BLaER1 treated with 17β-estradiol and CSF1 and Interleukin-3, amounts not matched to agents 10 nM and 100 nM (cell line): ENCODE measurements around the gene ZNF579.

ENCODE experiments used
- H3K27ac ChIP-seq, 11 experiments: shearing (Covaris generic); formaldehyde crosslinking; 2 replicates each; pipeline ENCODE4 v1.8.1; 2022
- H3K27me3 ChIP-seq, 11 experiments: shearing (Covaris generic); formaldehyde crosslinking; 2 replicates each; pipeline ENCODE4 v1.8.1; 2022
- H3K36me3 ChIP-seq, 11 experiments: shearing (Covaris generic); formaldehyde crosslinking; 2 replicates each; pipeline ENCODE4 v1.8.1; 2022
- H3K4me1 ChIP-seq, 10 experiments: shearing (Covaris generic); formaldehyde crosslinking; 2 replicates each; pipeline ENCODE4 v1.8.1; 2022
- H3K4me2 ChIP-seq, 11 experiments: shearing (Covaris generic); formaldehyde crosslinking; 2 replicates each; pipeline ENCODE4 v1.8.1; 2022
- H3K4me3 ChIP-seq, 10 experiments: shearing (Covaris generic); formaldehyde crosslinking; 2 replicates each; pipeline ENCODE4 v1.8.1; 2022
- H3K9ac ChIP-seq, 11 experiments: shearing (Covaris generic); formaldehyde crosslinking; 2 replicates each; pipeline ENCODE4 v1.8.1; 2022
- H3K9me3 ChIP-seq, 11 experiments: shearing (Covaris generic); formaldehyde crosslinking; replicated peaks in 1 of 11; 2 replicates each; pipeline ENCODE4 v1.8.1; 2022
- H4K20me1 ChIP-seq, 11 experiments: shearing (Covaris generic); formaldehyde crosslinking; 2 replicates each; pipeline ENCODE4 v1.8.1; 2022
- Cebpa-rat ChIP-seq, 11 experiments: shearing (Covaris generic); IDR thresholded peaks; 2 replicates each; pipeline ENCODE4 v1.8.1; 2022

Gene ZNF579

GRCh38 chr19:55546822-55547614 lies 33.6 kb downstream of the ZNF579 start:
- Histone ChIP-seq H4K20me1 (no peaks in the 10 kb centered on the region), H3K27ac (peak overlapping the region; percentile 74 to 98 (median 83)), H3K4me2 (peak overlapping the region; percentile 83 to 98 (median 91)), H3K9ac (peak overlapping the region; percentile 48 to 84 (median 71)), H3K4me3 (peak overlapping the region; percentile 10 to 53 (median 32); a peak in 15 of 20 replicates), H3K9me3 (no peaks in the 10 kb centered on the region), H3K36me3 (no peaks in the 10 kb centered on the region), H3K4me1 (peaks cover 61 to 79% (median 74%) of the 10 kb centered on the region in 10 experiments), H3K27me3 (no peaks in the 10 kb centered on the region)
- no peak for TF ChIP-seq Cebpa-rat (IDR thresholded peaks at IDR 0.05)

- Histone ChIP-seq H3K4me1 (peaks cover 61 to 69% (median 67%) of the 10 kb centered on the region in 10 experiments), H3K9ac (peak overlapping the region; percentile 48 to 84 (median 71)), H3K4me2 (peak overlapping the region; percentile 83 to 98 (median 91)), H4K20me1 (no peaks in the 10 kb centered on the region), H3K4me3 (no peak overlapping the region; a peak in 4 of 20 replicates), H3K36me3 (no peaks in the 10 kb centered on the region), H3K9me3 (no peaks in the 10 kb centered on the region), H3K27me3 (no peaks in the 10 kb centered on the region), H3K27ac (peak overlapping the region; percentile 74 to 98 (median 83))
- no peak for TF ChIP-seq Cebpa-rat (IDR thresholded peaks at IDR 0.05)
Observed at GRCh38 chr19:55546011-55546410, 34.6 kb downstream of the ZNF579 start.

- H3K4me3 ChIP-seq, result peak within 1 kb of the TSS in 6 of 10 experiments; percentile 11 to 53 (median 32); a peak in 7 of 20 replicates
- TF ChIP-seq Cebpa-rat (IDR thresholded peaks at IDR 0.05), result no peak
- H3K27ac ChIP-seq, result peak within 1 kb of the TSS; percentile 74 to 98 (median 83)
- peak within 1 kb of the TSS; percentile 48 to 84 (median 71) for H3K9ac ChIP-seq
- H3K9me3 ChIP-seq, result no peaks in the 10 kb centered on the region
- no peaks in the 10 kb centered on the region for H4K20me1 ChIP-seq
- H3K4me2 ChIP-seq, result peak within 1 kb of the TSS; percentile 83 to 98 (median 91)
- H3K27me3 ChIP-seq, result no peaks in the 10 kb centered on the region
- no peaks in the 10 kb centered on the region for H3K36me3 ChIP-seq
- peaks cover 61 to 64% (median 63%) of the 10 kb centered on the region in 10 experiments for H3K4me1 ChIP-seq
Observed at GRCh38 chr19:55545443-55545842, 35.2 kb downstream of the ZNF579 start, which contains the start of gene SBK3. SBK3 (minus strand) TSS chr19:55545543; CDS start chr19:55545543, 0 bp downstream.

- no peaks in the 10 kb centered on the region for H3K9me3 ChIP-seq
- TF ChIP-seq Cebpa-rat (IDR thresholded peaks at IDR 0.05), result no peak
- peak overlapping the region; percentile 74 to 98 (median 83); a peak in 20 of 22 replicates for H3K27ac ChIP-seq
- no peaks in the 10 kb centered on the region for H3K27me3 ChIP-seq
- peak overlapping the region; percentile 83 to 98 (median 91) for H3K4me2 ChIP-seq
- no peaks in the 10 kb centered on the region for H4K20me1 ChIP-seq
- no peak overlapping the region for H3K4me3 ChIP-seq
- peaks cover 55 to 59% (median 57%) of the 10 kb centered on the region in 10 experiments for H3K4me1 ChIP-seq
- no peaks in the 10 kb centered on the region for H3K36me3 ChIP-seq
- peak overlapping the region in 10 of 11 experiments; percentile 48 to 84 (median 73); a peak in 15 of 22 replicates for H3K9ac ChIP-seq
Observed at GRCh38 chr19:55544776-55545439, 35.7 kb downstream of the ZNF579 start.

GRCh38 chr19:55544014-55544413 lies 36.6 kb downstream of the ZNF579 start:
- H3K4me3 ChIP-seq, result no peak overlapping the region
- H3K4me1 ChIP-seq, result peaks cover 46 to 50% (median 49%) of the 10 kb centered on the region in 10 experiments
- H4K20me1 ChIP-seq, result no peaks in the 10 kb centered on the region
- no peak for TF ChIP-seq Cebpa-rat (IDR thresholded peaks at IDR 0.05)
- H3K9ac ChIP-seq, result no peak overlapping the region
- peak overlapping the region in 2 of 11 experiments; percentile 84 to 85; a peak in 4 of 22 replicates for H3K27ac ChIP-seq
- no peaks in the 10 kb centered on the region for H3K9me3 ChIP-seq
- peak overlapping the region in 1 of 11 experiments; percentile 87; a peak in 3 of 22 replicates for H3K4me2 ChIP-seq
- no peaks in the 10 kb centered on the region for H3K27me3 ChIP-seq
- no peaks in the 10 kb centered on the region for H3K36me3 ChIP-seq

GRCh38 chr19:55543567-55543966 lies 37.1 kb downstream of the ZNF579 start:
- no peak for TF ChIP-seq Cebpa-rat (IDR thresholded peaks at IDR 0.05)
- Histone ChIP-seq H3K36me3 (no peaks in the 10 kb centered on the region), H3K4me2 (no peak overlapping the region), H3K9ac (no peak overlapping the region), H4K20me1 (no peaks in the 10 kb centered on the region), H3K27ac (no peak overlapping the region), H3K4me1 (peaks cover 42 to 46% (median 45%) of the 10 kb centered on the region in 10 experiments), H3K9me3 (no peaks in the 10 kb centered on the region), H3K4me3 (no peak overlapping the region), H3K27me3 (no peaks in the 10 kb centered on the region)

GRCh38 chr19:55542292-55542855 lies 38.3 kb downstream of the ZNF579 start:
- Histone ChIP-seq H3K27me3 (no peaks in the 10 kb centered on the region), H3K9ac (no peak overlapping the region), H3K9me3 (no peaks in the 10 kb centered on the region), H3K36me3 (no peaks in the 10 kb centered on the region), H4K20me1 (no peaks in the 10 kb centered on the region), H3K4me1 (peaks cover 30 to 34% (median 33%) of the 10 kb centered on the region in 10 experiments), H3K4me3 (no peak overlapping the region), H3K27ac (no peak overlapping the region), H3K4me2 (no peak overlapping the region)
- no peak for TF ChIP-seq Cebpa-rat (IDR thresholded peaks at IDR 0.05)

GRCh38 chr19:55541091-55541490 lies 39.6 kb downstream of the ZNF579 start:
- H3K4me3 ChIP-seq, result no peak overlapping the region
- H3K9ac ChIP-seq, result no peak overlapping the region
- peaks cover 17 to 23% (median 21%) of the 10 kb centered on the region in 10 experiments for H3K4me1 ChIP-seq
- H3K9me3 ChIP-seq, result no peaks in the 10 kb centered on the region
- H3K27ac ChIP-seq, result no peak overlapping the region
- no peaks in the 10 kb centered on the region for H3K36me3 ChIP-seq
- TF ChIP-seq Cebpa-rat (IDR thresholded peaks at IDR 0.05), result no peak
- H4K20me1 ChIP-seq, result no peaks in the 10 kb centered on the region
- no peak overlapping the region for H3K4me2 ChIP-seq
- H3K27me3 ChIP-seq, result no peaks in the 10 kb centered on the region

- peaks cover 12 to 21% (median 16%) of the 10 kb centered on the region in 10 experiments for H3K4me1 ChIP-seq
- H3K4me3 ChIP-seq, result no peak overlapping the region
- no peaks in the 10 kb centered on the region for H3K36me3 ChIP-seq
- H3K27ac ChIP-seq, result no peak overlapping the region
- no peak overlapping the region for H3K4me2 ChIP-seq
- TF ChIP-seq Cebpa-rat (IDR thresholded peaks at IDR 0.05), result no peak
- no peaks in the 10 kb centered on the region for H3K9me3 ChIP-seq
- H4K20me1 ChIP-seq, result no peaks in the 10 kb centered on the region
- no peaks in the 10 kb centered on the region for H3K27me3 ChIP-seq
- no peak overlapping the region for H3K9ac ChIP-seq
Observed at GRCh38 chr19:55540619-55541018, 40.0 kb downstream of the ZNF579 start.
